WERI-Rb-1 (cell line): ENCODE data around the gene RTN4R.

Experiments used
- DNase-seq: peaks from one replicate; pipeline ENCODE4 v3.0.0-alpha.2; 2020
- H3K27ac ChIP-seq: fragments of 250-450 bp; sonication (Bioruptor Pico); 2 replicates; pipeline ENCODE4 v1.5.1; 2020; ENCODE audit warnings: mild to moderate bottlenecking, moderate library complexity
- H3K27me3 ChIP-seq: fragments of 250-450 bp; sonication (Bioruptor Pico); 2 replicates; pipeline ENCODE4 v1.5.1; 2021; ENCODE audit warnings: mild to moderate bottlenecking, low read depth, moderate library complexity; ENCODE audit not compliant: insufficient read depth, severe bottlenecking
- H3K36me3 ChIP-seq: fragments of 250-450 bp; sonication (Bioruptor Pico); 2 replicates; pipeline ENCODE4 v1.5.1; 2020; ENCODE audit warnings: mild to moderate bottlenecking, moderate library complexity
- H3K4me3 ChIP-seq: 2 replicates; pipeline ENCODE4 v1.5.1; 2011; ENCODE audit warnings: low read depth, mild to moderate bottlenecking, control low read depth, low read length
- H3K9me3 ChIP-seq: fragments of 250-450 bp; sonication (Bioruptor Pico); 2 replicates; pipeline ENCODE4 v1.5.1; 2021; ENCODE audit warnings: mild to moderate bottlenecking, moderate library complexity; ENCODE audit not compliant: severe bottlenecking
- CTCF ChIP-seq: IDR thresholded peaks from 2 replicates; pipeline ENCODE4 v1.5.1; 2011; ENCODE audit warnings: low read depth, mild to moderate bottlenecking, control low read depth, inconsistent platforms, low read length

The RTN4R gene

GRCh38 chr22:20234760-20235388 is 33.2 kb downstream of the RTN4R start:
- TF ChIP-seq CTCF = no peak
- no peak overlapping the region for H3K27ac ChIP-seq
- H3K4me3 ChIP-seq = no peak overlapping the region
- no peak for DNase-seq
- H3K27me3 ChIP-seq = no peaks in the 10 kb centered on the region
- no peaks in the 10 kb centered on the region for H3K9me3 ChIP-seq
- H3K36me3 ChIP-seq = no peaks in the 10 kb centered on the region; the same call in 1 of the 2 replicates

- TF ChIP-seq CTCF = no peak
- no peaks in the 10 kb centered on the region for H3K36me3 ChIP-seq
- H3K9me3 ChIP-seq = no peaks in the 10 kb centered on the region
- H3K27ac ChIP-seq = no peak overlapping the region
- DNase-seq = no peak
- no peak overlapping the region for H3K4me3 ChIP-seq
- no peaks in the 10 kb centered on the region for H3K27me3 ChIP-seq
Measured at GRCh38 chr22:20234314-20234682, 33.8 kb downstream of the RTN4R start.

GRCh38 chr22:20233351-20234313 is 34.5 kb downstream of the RTN4R start:
- no peak for TF ChIP-seq CTCF
- H3K27ac ChIP-seq = no peak overlapping the region
- H3K36me3 ChIP-seq = no peaks in the 10 kb centered on the region
- no peaks in the 10 kb centered on the region for H3K9me3 ChIP-seq
- no peaks in the 10 kb centered on the region for H3K27me3 ChIP-seq
- DNase-seq = no peak
- H3K4me3 ChIP-seq = no peak overlapping the region

GRCh38 chr22:20232781-20233180 is 35.3 kb downstream of the RTN4R start:
- no peaks in the 10 kb centered on the region for H3K9me3 ChIP-seq
- DNase-seq = no peak
- H3K27ac ChIP-seq = no peak overlapping the region
- H3K4me3 ChIP-seq = no peak overlapping the region
- H3K36me3 ChIP-seq = no peaks in the 10 kb centered on the region
- H3K27me3 ChIP-seq = no peaks in the 10 kb centered on the region
- TF ChIP-seq CTCF = no peak

GRCh38 chr22:20232237-20232598 is 35.9 kb downstream of the RTN4R start:
- Histone ChIP-seq H3K27ac (no peak overlapping the region), H3K36me3 (no peaks in the 10 kb centered on the region), H3K4me3 (no peak overlapping the region), H3K9me3 (no peaks in the 10 kb centered on the region), H3K27me3 (no peaks in the 10 kb centered on the region)
- no peak for DNase-seq
- TF ChIP-seq CTCF = no peak
